Pancreas (tissue), 10 donors: ENCODE measurements around the gene KLF3. TPM values are rescaled to one million over a fixed set of nuclear protein-coding genes. Genes with fewer than 3 reads are reported as not detected.

Experiments used
- ATAC-seq, 4 donors: fragments of 200-7000 bp; cut with Tn5 transposase; one replicate each; pipeline versions ENCODE4 v1.8.0 to v1.9.1; 2020; ENCODE audit warnings: mild to moderate bottlenecking in 4 of 4, moderate library complexity in 4 of 4
- DNase-seq, 6 donors: peaks; one replicate each; pipeline ENCODE4 v3.0.0-alpha.2; 2020
- FAIRE-seq: peaks from 2 replicates; lab custom pipeline; 2012; peaks lifted over from hg19 to GRCh38; lab: Jason Lieb, UNC
- H3K27ac ChIP-seq, 4 donors: fragments of 200-600 bp; sonication (generic); 1 replicate in 3 of 4; 2 replicates in 1 of 4; pipeline versions ENCODE4 v1.5.0 to v1.8.0; 2020
- H3K27me3 ChIP-seq, 4 donors: fragments of 200-600 bp; one replicate each; pipeline ENCODE4 v1.8.0; 2021
- H3K36me3 ChIP-seq, 3 donors: fragments of 200-600 bp; sonication (generic) in 1 of 3; one replicate each; pipeline versions ENCODE4 v1.5.0 to v1.8.0; 2020 to 2021
- H3K4me1 ChIP-seq, 3 donors: fragments of 200-600 bp; one replicate each; pipeline ENCODE4 v1.8.0; 2021
- H3K4me3 ChIP-seq, 4 donors: fragments of 200-600 bp; sonication (generic) in 2 of 4; one replicate each; pipeline versions ENCODE4 v1.5.0 to v1.8.0; 2020 to 2021
- H3K9me3 ChIP-seq, 4 donors: fragments of 200-600 bp; one replicate each; pipeline ENCODE4 v1.8.0; 2021
- WGBS, 2 donors: extraction: QIAGEN DNeasy Blood & Tissue Kit; methylation state at CpG; one replicate each; pipeline ENCODE4 v1.1.7; 2013; 5-methylcytosine and 5-hydroxymethylcytosine counted together
- intact Hi-C, 3 donors: fragments of 100-400 bp; cut with DNase I; formaldehyde crosslinking; loops; one replicate each; pipeline versions ENCODE4 v1.11.1 to v1.14.2; 2022
- polyA plus RNA-seq, 2 donors: library from polyadenylated mRNA; stranded (reverse); fragments of 200-250 nt; gene quantifications; one replicate each; pipeline ENCODE4 v1.2.3, GENCODE V29; 2013
- total RNA-seq, 6 donors: library from RNA; stranded (reverse); fragmentation: NEBNext Ultra II Directional in 4 of 6; extraction: Animal tissue kit (Norgen Biotek cat#: 25700) in 4 of 6; gene quantifications; one replicate each; pipeline versions ENCODE4 v1.2.1 to v1.2.4, GENCODE V29; 2021 to 2023
- TF ChIP-seq, protein P1 (sequence below), 4 donors: fragments of 200-600 bp; sonication (generic) in 3 of 4; IDR thresholded peaks; one replicate each; pipeline versions ENCODE4 v1.5.0 to v1.8.0; 2021; ENCODE audit warnings: antibody characterized with exemption in 4 of 4
- donor health status: healthy with polysubstance abuse.
- donor health status: DM: no; HTN: no; CAD: no; lungs with moderate emphysema.
- donor health status: DM: no; HTN: no; CAD: no.
- donor health status: control.
- donor health status: control.
- donor health status: Bipolar disorder and iron deficiency.
- donor health status: DM: yes; HTN: yes; CAD: no.
- donor health status: DM: no; HTN: no; CAD: no.
- donor health status: DM: no; HTN: no; CAD: no.
- donor health status: DM: yes; HTN: yes; CAD: no.

KLF3 gene
- total and polyA plus RNA-seq, 8 donors = 8.7 to 33.4 (median 25.0) TPM

DNA sequence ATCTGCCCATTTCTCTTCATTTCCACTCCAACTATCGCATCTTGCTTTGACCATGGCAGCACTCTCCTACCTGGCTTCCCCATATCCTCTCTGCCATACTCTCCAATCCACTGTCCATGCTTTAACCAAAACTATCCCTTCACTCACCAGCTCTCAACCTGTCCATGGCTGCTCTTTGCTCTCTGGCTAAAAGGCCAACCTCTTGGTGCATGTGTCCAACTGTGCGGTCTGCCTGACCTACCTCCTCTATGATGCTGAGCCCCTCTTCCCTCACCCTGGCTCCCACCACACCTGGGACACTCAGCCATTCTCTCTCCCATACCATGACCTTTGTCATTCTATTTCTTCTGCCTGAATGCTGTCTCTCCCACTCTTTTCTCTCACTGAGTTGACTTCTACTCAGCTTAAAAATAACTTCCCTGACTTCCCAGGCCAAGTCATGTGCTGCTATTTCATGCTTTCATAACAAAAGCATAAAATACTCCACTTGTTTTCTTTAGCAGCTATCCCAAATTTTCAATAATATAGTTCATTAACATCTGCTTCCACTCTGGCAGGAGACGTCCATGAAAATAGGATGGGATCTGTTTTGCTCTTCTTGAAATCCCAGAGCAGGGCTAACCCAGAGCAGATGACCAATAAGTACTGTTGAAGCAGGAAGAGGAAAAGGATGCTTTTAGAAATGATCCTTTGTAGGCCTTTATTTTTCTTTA lies 29.8 kb upstream of the KLF3 start:
- WGBS, 2 donors = 87 to 93% methylated on average over 3 of the region's 3 CpGs
- TF ChIP-seq, protein P1, sequence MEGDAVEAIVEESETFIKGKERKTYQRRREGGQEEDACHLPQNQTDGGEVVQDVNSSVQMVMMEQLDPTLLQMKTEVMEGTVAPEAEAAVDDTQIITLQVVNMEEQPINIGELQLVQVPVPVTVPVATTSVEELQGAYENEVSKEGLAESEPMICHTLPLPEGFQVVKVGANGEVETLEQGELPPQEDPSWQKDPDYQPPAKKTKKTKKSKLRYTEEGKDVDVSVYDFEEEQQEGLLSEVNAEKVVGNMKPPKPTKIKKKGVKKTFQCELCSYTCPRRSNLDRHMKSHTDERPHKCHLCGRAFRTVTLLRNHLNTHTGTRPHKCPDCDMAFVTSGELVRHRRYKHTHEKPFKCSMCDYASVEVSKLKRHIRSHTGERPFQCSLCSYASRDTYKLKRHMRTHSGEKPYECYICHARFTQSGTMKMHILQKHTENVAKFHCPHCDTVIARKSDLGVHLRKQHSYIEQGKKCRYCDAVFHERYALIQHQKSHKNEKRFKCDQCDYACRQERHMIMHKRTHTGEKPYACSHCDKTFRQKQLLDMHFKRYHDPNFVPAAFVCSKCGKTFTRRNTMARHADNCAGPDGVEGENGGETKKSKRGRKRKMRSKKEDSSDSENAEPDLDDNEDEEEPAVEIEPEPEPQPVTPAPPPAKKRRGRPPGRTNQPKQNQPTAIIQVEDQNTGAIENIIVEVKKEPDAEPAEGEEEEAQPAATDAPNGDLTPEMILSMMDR (IDR thresholded peaks at IDR 0.05) = no peak
- no peak for DNase-seq
- Histone ChIP-seq H3K36me3 (no peaks in the 10 kb centered on the region), H3K4me1 (no peaks in the 10 kb centered on the region), H3K4me3 (no peak overlapping the region), H3K9me3 (no peaks in the 10 kb centered on the region), H3K27ac (no peak overlapping the region), H3K27me3 (no peaks in the 10 kb centered on the region)
- no peak for FAIRE-seq
- no peak for ATAC-seq
- intact Hi-C loops = no loop called here

DNA sequence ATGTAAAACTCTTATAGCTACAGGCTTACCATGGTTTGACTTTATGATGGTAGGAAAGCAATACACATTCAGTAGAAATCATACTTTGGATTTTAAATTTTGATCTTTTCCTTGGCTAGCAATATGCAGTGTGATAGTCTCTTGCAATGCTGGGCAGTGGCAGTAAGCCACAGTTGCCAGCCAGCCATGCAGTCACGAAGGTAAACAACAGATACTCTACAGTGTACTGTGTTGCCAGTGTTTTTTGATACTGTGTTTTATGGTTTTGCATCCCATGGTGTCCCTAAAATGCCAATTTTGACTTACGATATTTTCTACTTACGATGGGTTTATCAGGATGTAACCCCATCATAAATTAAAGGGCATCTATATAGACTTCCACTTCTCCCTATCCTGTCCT lies 24.8 kb upstream of the KLF3 start:
- intact Hi-C loops = no loop called here
- Histone ChIP-seq H3K27ac (no peak overlapping the region), H3K4me3 (no peak overlapping the region), H3K27me3 (no peaks in the 10 kb centered on the region), H3K36me3 (no peaks in the 10 kb centered on the region), H3K4me1 (no peaks in the 10 kb centered on the region), H3K9me3 (no peaks in the 10 kb centered on the region)
- ATAC-seq = no peak
- FAIRE-seq = no peak
- TF ChIP-seq, protein P1 (IDR thresholded peaks at IDR 0.05) = no peak
- 87 to 93% methylated on average over 3 of the region's 3 CpGs for WGBS, 2 donors
- no peak for DNase-seq

DNA sequence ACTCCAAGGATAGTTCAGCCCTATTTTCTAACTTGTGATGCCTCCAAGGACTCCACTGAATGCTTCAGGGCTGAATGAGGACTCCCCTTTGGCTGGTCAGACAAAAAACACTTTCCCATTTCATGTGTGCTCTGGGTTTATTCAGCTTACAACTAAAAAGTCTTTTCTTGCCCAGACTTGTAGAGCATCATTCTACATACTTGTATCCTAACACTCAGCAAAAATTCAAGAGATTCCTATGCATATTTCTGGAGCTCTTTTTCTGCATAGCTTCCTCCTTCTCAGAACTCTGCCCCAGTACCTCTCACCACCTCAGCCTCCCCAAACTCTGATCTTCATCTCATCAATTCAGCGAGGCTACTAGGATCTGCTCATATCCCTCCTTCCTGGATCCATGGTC lies 22.2 kb upstream of the KLF3 start:
- Histone ChIP-seq H3K4me1 (no peaks in the 10 kb centered on the region), H3K27me3 (no peaks in the 10 kb centered on the region), H3K9me3 (no peaks in the 10 kb centered on the region), H3K27ac (no peak overlapping the region), H3K4me3 (no peak overlapping the region), H3K36me3 (no peaks in the 10 kb centered on the region)
- no peak for DNase-seq
- 89 to 92% methylated on average over 1 of the region's 1 CpG for WGBS, 2 donors
- ATAC-seq = no peak
- TF ChIP-seq, protein P1 (IDR thresholded peaks at IDR 0.05) = no peak
- FAIRE-seq = no peak
- intact Hi-C loops = no loop called here

DNA sequence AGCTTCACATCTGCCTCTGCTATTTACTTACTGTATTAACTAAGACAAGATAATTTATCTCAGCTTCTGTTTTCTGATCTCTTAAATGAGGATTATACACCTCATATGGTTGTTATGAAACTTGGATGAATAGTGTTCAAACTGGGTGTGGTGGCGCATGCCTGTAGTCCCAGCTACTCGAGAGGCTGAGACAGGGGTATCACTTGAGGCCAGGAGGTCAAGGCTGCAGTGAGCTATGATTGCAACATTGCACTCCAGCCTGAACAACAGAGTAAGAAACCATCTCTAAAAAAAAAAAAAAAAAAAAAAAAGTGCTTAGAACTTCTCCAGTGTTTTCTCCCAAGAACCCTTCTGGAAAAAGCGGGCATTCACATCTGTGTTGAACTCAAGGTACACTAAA lies 19.8 kb upstream of the KLF3 start:
- TF ChIP-seq, protein P1 (IDR thresholded peaks at IDR 0.05) = no peak
- intact Hi-C loops = no loop called here
- FAIRE-seq (no peak), DNase-seq (no peak), ATAC-seq (no peak)
- H3K9me3 ChIP-seq = no peaks in the 10 kb centered on the region
- no peaks in the 10 kb centered on the region for H3K36me3 ChIP-seq
- no peaks in the 10 kb centered on the region for H3K27me3 ChIP-seq
- 91 to 94% methylated on average over 3 of the region's 3 CpGs for WGBS, 2 donors
- no peaks in the 10 kb centered on the region for H3K4me1 ChIP-seq
- no peak overlapping the region for H3K4me3 ChIP-seq
- H3K27ac ChIP-seq = no peak overlapping the region

DNA sequence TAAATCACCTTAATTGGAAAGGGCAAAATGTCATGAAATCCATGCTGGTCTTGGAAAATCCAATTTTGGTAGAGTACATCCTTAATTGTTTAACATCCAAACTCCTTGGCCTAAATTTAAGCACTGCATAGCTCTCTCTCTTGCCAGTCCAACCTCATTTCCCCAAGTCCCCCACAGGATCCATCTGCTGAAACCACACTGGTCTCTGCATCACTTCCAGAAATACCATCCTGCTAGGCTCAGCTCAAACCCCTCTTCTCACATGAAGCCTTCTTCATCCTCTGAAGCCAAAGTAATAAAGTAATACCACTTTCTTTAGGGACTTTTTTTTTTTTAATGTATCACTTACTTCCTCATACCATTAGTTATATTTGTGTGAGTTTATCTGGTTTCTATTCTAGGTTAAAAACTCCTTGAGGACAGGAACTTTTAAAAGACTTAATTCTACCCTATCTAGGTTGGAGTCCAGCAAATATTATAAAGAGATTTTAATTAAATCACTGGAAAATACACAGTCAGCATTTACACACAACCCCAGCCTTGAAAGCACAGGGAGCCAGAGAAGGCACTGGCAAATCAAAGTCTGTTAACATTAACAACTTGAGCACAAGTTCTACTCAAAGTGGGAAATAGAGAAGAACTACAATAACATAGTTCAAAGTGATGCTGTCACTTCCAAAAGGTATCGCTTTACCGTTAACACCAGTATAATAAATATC lies 16.7 kb upstream of the KLF3 start:
- FAIRE-seq (no peak), ATAC-seq (no peak)

More for the DNA sequence above, 16.7 kb upstream of the KLF3 start:
- no peaks in the 10 kb centered on the region for H3K36me3 ChIP-seq
- H3K9me3 ChIP-seq = no peaks in the 10 kb centered on the region
- intact Hi-C loops = no loop called here
- no peak for DNase-seq
- H3K27ac ChIP-seq = no peak overlapping the region
- TF ChIP-seq, protein P1 (IDR thresholded peaks at IDR 0.05) = no peak
- no peak overlapping the region for H3K4me3 ChIP-seq
- 79 to 96% methylated on average over 2 of the region's 2 CpGs for WGBS, 2 donors
- no peaks in the 10 kb centered on the region for H3K4me1 ChIP-seq
- no peaks in the 10 kb centered on the region for H3K27me3 ChIP-seq
